H1 (cell line): Measurements from ENCODE around the gene PAQR4. TPM values are rescaled to one million over a fixed set of nuclear protein-coding genes. Genes with fewer than 3 reads are reported as not detected.

Experiments
- ASH2L ChIP-seq: fragments of 200-600, 300-600 bp; sonication (generic); IDR thresholded peaks from one replicate; pipeline ENCODE4 v1.7.1; 2017; ENCODE audit warnings: low read length
- ATF2 ChIP-seq: IDR thresholded peaks from 2 replicates; pipeline ENCODE4 v1.6.1; 2012; ENCODE audit warnings: low read length, inconsistent platforms
- CEBPB ChIP-seq: IDR thresholded peaks from 2 replicates; pipeline ENCODE4 v1.6.1; 2012; ENCODE audit warnings: low read depth, low read length
- KDM5A ChIP-seq: fragments of 200-600 bp; IDR thresholded peaks from 2 replicates; pipeline ENCODE4 v1.7.1; 2012; ENCODE audit warnings: mild to moderate bottlenecking, low read length, inconsistent platforms, mixed read lengths
- SIN3A ChIP-seq, 2 experiments: IDR thresholded peaks in 1 of 2; conservative IDR thresholded peaks in 1 of 2; 2 replicates each; pipeline ENCODE4 v1.6.1; 2011 to 2012; ENCODE audit warnings: low read length in 2 of 2, improper control_type of control experiment in 1 of 2, low read depth in 1 of 2, mild to moderate bottlenecking in 1 of 2
- SIRT6 ChIP-seq: IDR thresholded peaks from one replicate; pipeline ENCODE4 v1.7.1; 2012; ENCODE audit warnings: low read length, inconsistent platforms
- TBP ChIP-seq: IDR thresholded peaks from 2 replicates; pipeline ENCODE4 v1.6.1; 2011; ENCODE audit warnings: low read depth, low read length, improper control_type of control experiment
- USF2 ChIP-seq: IDR thresholded peaks from 2 replicates; pipeline ENCODE4 v1.6.1; 2011; ENCODE audit warnings: low read length, improper control_type of control experiment
- YY1 ChIP-seq: IDR thresholded peaks from 2 replicates; pipeline ENCODE4 v1.6.1; 2011; ENCODE audit warnings: low read depth, mild to moderate bottlenecking, low read length
- ZNF274 ChIP-seq: IDR thresholded peaks from 2 replicates; pipeline ENCODE4 v1.7.0; 2012; ENCODE audit warnings: low read length, borderline replicate concordance; ENCODE audit errors: extremely low read depth
- polyA plus RNA-seq, 7 experiments: library from polyadenylated mRNA; depleted of rRNA in 3 of 7; stranded (reverse) in 5 of 7; unstranded in 2 of 7; fragments of >200 nt in 5 of 7; fragments of 200-250 nt in 2 of 7; gene quantifications; 1 replicate in 5 of 7; 2 replicates in 1 of 7; 4 replicates in 1 of 7; pipeline versions ENCODE4 v1.2.1 to v1.2.3, GENCODE V29; 2011 to 2013; ENCODE audit warnings: missing spikeins in 2 of 7, mixed read lengths in 2 of 7
- total RNA-seq: library from RNA; stranded (reverse); fragmentation: NEBNext Ultra II Directional; extraction: Animal tissue kit (Norgen Biotek cat#: 25700); gene quantifications from 2 replicates; pipeline ENCODE4 v1.2.1, GENCODE V29; 2021

Gene PAQR4
- total and polyA plus RNA-seq, 2 of the 8 experiments (the other 6 are each of a cell fraction or from before 2014, with no cell fraction given) = 28.2 to 34.6 TPM

DNA sequence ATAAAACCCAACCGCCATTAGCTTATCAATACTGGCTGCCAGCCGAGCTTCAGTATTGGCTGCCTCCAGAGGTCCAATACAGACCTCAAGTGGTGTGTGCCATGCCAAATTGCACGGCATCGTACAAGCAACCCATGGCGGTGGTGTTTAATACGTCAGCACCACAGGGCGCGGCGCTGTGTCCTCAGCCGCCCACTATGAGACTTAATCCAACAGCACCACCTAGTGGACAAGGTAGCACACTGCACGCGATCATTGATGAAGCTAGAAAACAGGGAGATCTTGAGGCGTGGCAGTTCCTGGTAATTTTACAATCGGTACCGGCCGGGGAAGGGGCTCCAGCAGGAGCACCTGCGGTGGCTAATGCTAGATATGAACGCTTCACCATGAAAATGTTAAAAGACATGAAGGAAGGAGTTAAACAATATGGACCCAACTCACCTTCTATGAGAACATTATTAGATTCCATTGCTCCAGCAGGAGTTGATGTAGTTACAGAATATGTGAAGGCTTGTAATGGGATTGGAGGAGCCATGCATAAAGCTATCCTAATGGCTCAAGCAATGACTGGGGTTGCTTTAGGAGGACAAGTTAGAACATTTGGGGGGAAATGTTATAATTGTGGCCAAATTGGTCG lies 42.0 kb upstream of the PAQR4 start (continued):
- no peak for TF ChIP-seq KDM5A
- no peak; the same call in 1 of the 2 replicates for TF ChIP-seq ATF2
- TF ChIP-seq TBP = no peak
- no peak for TF ChIP-seq USF2
- TF ChIP-seq ZNF274 = no peak
- no peak for TF ChIP-seq SIN3A (conservative IDR thresholded peaks at IDR 0.05 in 1 of 2, IDR thresholded peaks at IDR 0.05 in 1 of 2; ENCODE audit: low read depth in 1 of 2, low read length in 2 of 2)
- TF ChIP-seq ASH2L = no peak
- no peak for TF ChIP-seq CEBPB
- TF ChIP-seq SIRT6 = no peak
- no peak for TF ChIP-seq YY1
